ENCODE measurements around the gene TXNDC11.
"Not testable (repeated sequence)": the region's sequence is repeated elsewhere in the genome, so short reads cannot be mapped to it uniquely, and the experiment has no call there.

DNA sequence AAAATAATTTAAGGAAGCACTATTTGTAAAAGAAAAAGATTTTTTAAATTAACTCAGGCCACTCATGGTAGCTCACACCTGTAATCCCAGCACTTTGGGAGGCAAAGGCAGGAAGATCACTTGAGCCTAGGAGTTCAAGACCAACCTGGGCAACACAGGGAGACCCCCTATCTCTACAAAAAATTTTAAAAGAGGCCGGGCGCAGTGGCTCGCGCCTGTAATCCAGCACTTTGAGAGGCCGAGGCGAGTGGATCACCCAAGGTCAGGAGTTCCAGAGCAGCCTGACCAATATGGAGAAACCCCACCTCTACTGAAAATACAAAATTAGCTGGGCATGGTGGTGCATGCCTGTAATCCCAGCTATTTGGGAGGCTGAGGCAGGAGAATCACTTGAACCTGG lies 41.7 kb upstream of the TXNDC11 start:
- TF ChIP-seq POLR2A (IDR thresholded peaks at IDR 0.05): not testable (repeated sequence)
- TF ChIP-seq, protein P1, sequence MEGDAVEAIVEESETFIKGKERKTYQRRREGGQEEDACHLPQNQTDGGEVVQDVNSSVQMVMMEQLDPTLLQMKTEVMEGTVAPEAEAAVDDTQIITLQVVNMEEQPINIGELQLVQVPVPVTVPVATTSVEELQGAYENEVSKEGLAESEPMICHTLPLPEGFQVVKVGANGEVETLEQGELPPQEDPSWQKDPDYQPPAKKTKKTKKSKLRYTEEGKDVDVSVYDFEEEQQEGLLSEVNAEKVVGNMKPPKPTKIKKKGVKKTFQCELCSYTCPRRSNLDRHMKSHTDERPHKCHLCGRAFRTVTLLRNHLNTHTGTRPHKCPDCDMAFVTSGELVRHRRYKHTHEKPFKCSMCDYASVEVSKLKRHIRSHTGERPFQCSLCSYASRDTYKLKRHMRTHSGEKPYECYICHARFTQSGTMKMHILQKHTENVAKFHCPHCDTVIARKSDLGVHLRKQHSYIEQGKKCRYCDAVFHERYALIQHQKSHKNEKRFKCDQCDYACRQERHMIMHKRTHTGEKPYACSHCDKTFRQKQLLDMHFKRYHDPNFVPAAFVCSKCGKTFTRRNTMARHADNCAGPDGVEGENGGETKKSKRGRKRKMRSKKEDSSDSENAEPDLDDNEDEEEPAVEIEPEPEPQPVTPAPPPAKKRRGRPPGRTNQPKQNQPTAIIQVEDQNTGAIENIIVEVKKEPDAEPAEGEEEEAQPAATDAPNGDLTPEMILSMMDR (IDR thresholded peaks at IDR 0.05): not testable (repeated sequence)

Measured in lower leg skin (tissue), 3 donors.